ENCODE results near the gene POLR1D. TPM values are rescaled to one million over a fixed set of nuclear protein-coding genes. Genes with fewer than 3 reads are reported as not detected.

The POLR1D gene
- total and polyA plus RNA-seq, 4 donors: 31.4 to 45.0 (median 33.6) TPM

DNA sequence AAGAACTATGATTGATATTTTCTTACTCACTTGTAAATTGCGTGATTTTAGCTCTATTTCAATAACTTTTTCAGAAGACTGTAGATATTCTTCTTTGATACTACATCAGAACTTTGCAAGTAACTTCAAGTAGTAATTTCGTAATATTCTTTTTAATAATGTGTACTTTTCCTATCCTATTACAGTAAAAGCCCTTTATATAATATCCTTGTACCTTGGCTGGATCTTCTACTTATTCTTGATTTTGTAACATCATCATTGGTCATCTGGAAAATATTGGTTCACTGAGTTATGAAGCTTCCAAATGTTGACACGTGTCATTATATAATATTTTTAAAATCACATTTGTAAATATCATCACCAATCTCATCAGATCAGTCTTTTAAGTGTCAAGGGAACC is 32.4 kb downstream of the POLR1D start:
- peaks cover 5 to 9% (median 6%) of the 10 kb centered on the region in 4 donors for H3K9me3 ChIP-seq (ENCODE audit: control insufficient read depth in 4 of 4, low read length in 3 of 4)
- H3K9ac ChIP-seq (ENCODE audit: low read depth in 1 of 2, low read length in 2 of 2): no peak overlapping the region
- TF ChIP-seq EGR1 (IDR thresholded peaks at IDR 0.05; ENCODE audit: low read depth in 2 of 2) (no peak), JUND (IDR thresholded peaks at IDR 0.05) (no peak), GABPA (IDR thresholded peaks at IDR 0.05 in 1 of 2, conservative IDR thresholded peaks at IDR 0.05 in 1 of 2) (no peak), FOXA2 (IDR thresholded peaks at IDR 0.05) (no peak), YY1 (IDR thresholded peaks at IDR 0.05) (no peak), FOXA1 (IDR thresholded peaks at IDR 0.05) (no peak)
- H3K27me3 ChIP-seq (ENCODE audit: control insufficient read depth in 4 of 4, insufficient read depth in 4 of 4, low read length in 3 of 4): no peaks in the 10 kb centered on the region
- H3K4me3 ChIP-seq (ENCODE audit: low read depth in 1 of 3, low read length in 3 of 3): no peak overlapping the region
- H3K36me3 ChIP-seq (ENCODE audit: control insufficient read depth in 4 of 4, insufficient read depth in 3 of 4, low read depth in 1 of 4, low read length in 3 of 4): peaks cover 4 to 23% (median 16%) of the 10 kb centered on the region in 4 donors
- H3K4me1 ChIP-seq (ENCODE audit: control insufficient read depth in 4 of 4, insufficient read depth in 4 of 4, low read length in 3 of 4): no peaks in the 10 kb centered on the region
- no peak overlapping the region for H3K27ac ChIP-seq (ENCODE audit: low read depth in 1 of 2, low read length in 2 of 2)
- 96% methylated on average over 3 of the region's 3 CpGs for WGBS
- DNase-seq (ENCODE audit: low spot score): no peak

- Histone ChIP-seq H3K27me3 (ENCODE audit: control insufficient read depth in 4 of 4, insufficient read depth in 4 of 4, low read length in 3 of 4) (no peaks in the 10 kb centered on the region), H3K9ac (ENCODE audit: low read depth in 1 of 2, low read length in 2 of 2) (no peak overlapping the region), H3K4me3 (ENCODE audit: low read depth in 1 of 3, low read length in 3 of 3) (no peak overlapping the region), H3K4me1 (ENCODE audit: control insufficient read depth in 4 of 4, insufficient read depth in 4 of 4, low read length in 3 of 4) (no peaks in the 10 kb centered on the region), H3K27ac (ENCODE audit: low read depth in 1 of 2, low read length in 2 of 2) (no peak overlapping the region), H3K36me3 (ENCODE audit: control insufficient read depth in 4 of 4, insufficient read depth in 3 of 4, low read depth in 1 of 4, low read length in 3 of 4) (peaks cover 4 to 15% (median 12%) of the 10 kb centered on the region in 4 donors), H3K9me3 (ENCODE audit: control insufficient read depth in 4 of 4, low read length in 3 of 4) (peaks cover 5 to 6% (median 6%) of the 10 kb centered on the region in 4 donors)
- WGBS: 89% methylated on average over 1 of the region's 1 CpG
- DNase-seq (ENCODE audit: low spot score): no peak
- no peak for TF ChIP-seq REST (IDR thresholded peaks at IDR 0.05)
- no peak for TF ChIP-seq GABPA (IDR thresholded peaks at IDR 0.05 in 1 of 2, conservative IDR thresholded peaks at IDR 0.05 in 1 of 2)
- no peak for TF ChIP-seq TAF1 (conservative IDR thresholded peaks at IDR 0.05)
Measured at GRCh38 chr13:27654816-27655215, 33.1 kb downstream of the POLR1D start.

DNA sequence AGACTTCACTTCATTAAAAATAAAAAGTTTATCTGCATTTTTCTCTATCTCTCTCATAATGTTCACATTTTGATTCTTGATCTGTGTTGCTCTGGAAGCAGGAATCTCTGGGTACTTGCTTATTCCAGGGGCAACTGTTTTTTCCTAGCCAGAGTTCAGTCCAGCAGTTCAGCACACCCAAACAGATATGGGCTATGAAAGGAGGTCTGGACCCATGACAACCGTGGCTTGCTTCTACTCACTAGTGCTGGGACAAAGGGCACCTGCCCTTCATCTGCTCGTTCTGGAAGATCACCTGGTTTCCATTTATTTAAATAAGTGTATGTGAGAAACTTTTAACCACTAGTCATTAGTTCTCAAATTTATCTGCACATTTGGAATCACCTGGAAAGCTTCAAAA is 36.0 kb downstream of the POLR1D start:
- TF ChIP-seq REST (IDR thresholded peaks at IDR 0.05): peak; percentile 68
- TF ChIP-seq HNF4A (conservative IDR thresholded peaks at IDR 0.05): peak; percentile 40 to 54
- no peak for TF ChIP-seq FOXA1 (IDR thresholded peaks at IDR 0.05)
- Histone ChIP-seq H3K4me3 (ENCODE audit: low read depth in 1 of 3, low read length in 3 of 3) (no peak overlapping the region), H3K9ac (ENCODE audit: low read depth in 1 of 2, low read length in 2 of 2) (no peak overlapping the region), H3K27ac (ENCODE audit: low read depth in 1 of 2, low read length in 2 of 2) (no peak overlapping the region), H3K27me3 (ENCODE audit: control insufficient read depth in 4 of 4, insufficient read depth in 4 of 4, low read length in 3 of 4) (no peaks in the 10 kb centered on the region), H3K9me3 (ENCODE audit: control insufficient read depth in 4 of 4, low read length in 3 of 4) (no peaks in the 10 kb centered on the region), H3K36me3 (ENCODE audit: control insufficient read depth in 4 of 4, insufficient read depth in 3 of 4, low read depth in 1 of 4, low read length in 3 of 4) (peaks cover 0 to 2% (median 0%) of the 10 kb centered on the region in 4 donors), H3K4me1 (ENCODE audit: control insufficient read depth in 4 of 4, insufficient read depth in 4 of 4, low read length in 3 of 4) (peaks cover 0 to 8% (median 3%) of the 10 kb centered on the region in 4 donors)
- 33% methylated on average over 2 of the region's 2 CpGs for WGBS
- DNase-seq (ENCODE audit: low spot score): no peak
